ENCODE results near the gene ABCC1. TPM values are rescaled to one million over a fixed set of nuclear protein-coding genes. Genes with fewer than 3 reads are reported as not detected.

ABCC1 gene
- total and polyA plus RNA-seq, 12 donors = 12.4 to 38.8 (median 28.0) TPM

- peaks cover 0 to 21% of the 10 kb centered on the region in 2 donors for H3K4me1 ChIP-seq (replicated peaks in 1 of 2)
- no peaks in the 10 kb centered on the region for H3K36me3 ChIP-seq (replicated peaks in 1 of 2)
- H3K27ac ChIP-seq = no peak overlapping the region
- H3K4me3 ChIP-seq = no peak overlapping the region
- no peaks in the 10 kb centered on the region for H3K27me3 ChIP-seq
- H3K9me3 ChIP-seq (replicated peaks in 1 of 3) = no peaks in the 10 kb centered on the region
- WGBS, 4 donors = 92 to 96% (median 94%) methylated on average over 8 to 14 of the region's 14 CpGs
- DNase-seq = no peak
- intact Hi-C loops (cut with DNase I) = no loop called here
- no peak for TF ChIP-seq POLR2A (IDR thresholded peaks at IDR 0.05)
- no peak for TF ChIP-seq CTCF (IDR thresholded peaks at IDR 0.05)
These were observed 41.5 kb downstream of the ABCC1 start for GRCh38 chr16:15990902-15991301.

- intact Hi-C loops (cut with DNase I) = no loop called here
- peak overlapping the region in 1 of 5 donors; percentile 46 for H3K27ac ChIP-seq
- peaks cover 8 to 31% of the 10 kb centered on the region in 2 donors for H3K4me1 ChIP-seq (replicated peaks in 1 of 2)
These were observed 43.7 kb downstream of the ABCC1 start for GRCh38 chr16:15993128-15993527.

GRCh38 chr16:15993541-15993940 is 44.1 kb downstream of the ABCC1 start:
- intact Hi-C loops (cut with DNase I) = no loop called here

More at GRCh38 chr16:15993128-15993527, 43.7 kb downstream of the ABCC1 start:
- H3K36me3 ChIP-seq (replicated peaks in 1 of 2) = no peaks in the 10 kb centered on the region
- H3K4me3 ChIP-seq = no peak overlapping the region
- no peak for TF ChIP-seq POLR2A (IDR thresholded peaks at IDR 0.05)
- TF ChIP-seq CTCF (IDR thresholded peaks at IDR 0.05) = no peak
- 87 to 93% (median 90%) methylated on average over 4 of the region's 4 CpGs for WGBS, 4 donors
- DNase-seq = no peak
- no peaks in the 10 kb centered on the region for H3K9me3 ChIP-seq (replicated peaks in 1 of 3)
- no peaks in the 10 kb centered on the region for H3K27me3 ChIP-seq

GRCh38 chr16:15993946-15994665 is 44.7 kb downstream of the ABCC1 start:
- no peak for TF ChIP-seq CTCF (IDR thresholded peaks at IDR 0.05)
- TF ChIP-seq POLR2A (IDR thresholded peaks at IDR 0.05) = no peak
- intact Hi-C loops (cut with DNase I) = no loop called here
- Histone ChIP-seq H3K27ac (peak overlapping the region in 1 of 5 donors; percentile 46), H3K36me3 (replicated peaks in 1 of 2) (no peaks in the 10 kb centered on the region), H3K27me3 (no peaks in the 10 kb centered on the region), H3K9me3 (replicated peaks in 1 of 3) (no peaks in the 10 kb centered on the region), H3K4me1 (replicated peaks in 1 of 2) (peaks cover 8 to 35% of the 10 kb centered on the region in 2 donors), H3K4me3 (no peak overlapping the region)
- WGBS, 4 donors = 70 to 81% (median 77%) methylated on average over 5 to 9 of the region's 9 CpGs
- peak in 1 of 7 donors; percentile 21 for DNase-seq

More at GRCh38 chr16:15993541-15993940, 44.1 kb downstream of the ABCC1 start:
- Histone ChIP-seq H3K27ac (peak overlapping the region in 1 of 5 donors; percentile 46), H3K27me3 (no peaks in the 10 kb centered on the region), H3K4me1 (replicated peaks in 1 of 2) (peaks cover 8 to 31% of the 10 kb centered on the region in 2 donors), H3K4me3 (no peak overlapping the region), H3K36me3 (replicated peaks in 1 of 2) (no peaks in the 10 kb centered on the region), H3K9me3 (replicated peaks in 1 of 3) (no peaks in the 10 kb centered on the region)
- WGBS, 4 donors = 87 to 96% (median 90%) methylated on average over 8 of the region's 8 CpGs
- TF ChIP-seq CTCF (IDR thresholded peaks at IDR 0.05) (no peak), POLR2A (IDR thresholded peaks at IDR 0.05) (no peak)
- no peak for DNase-seq

All from adrenal gland (tissue), 12 donors.